H1 (cell line): Measurements from ENCODE around the gene TMEM222. TPM values are rescaled to one million over a fixed set of nuclear protein-coding genes. Genes with fewer than 3 reads are reported as not detected.

Experiments used
- CTCF ChIA-PET: fragments of 300-600 bp; sonication (Branson Sonifier 250); formaldehyde crosslinking; loops from one replicate; lab custom pipeline; 2021; ENCODE audit not compliant: partially characterized antibody; lab: Charles Lee
- POLR2A ChIA-PET: fragments of 300-600 bp; sonication (Branson Sonifier 250); formaldehyde crosslinking; loops from one replicate; lab custom pipeline; 2021; ENCODE audit warnings: inconsistent platforms; ENCODE audit not compliant: partially characterized antibody; lab: Charles Lee
- DNase-seq, 2 experiments: peaks; one replicate each; pipeline versions ENCODE4 v3.0.0 to v3.0.0-alpha.2; 2010 to 2022; ENCODE audit warnings: low spot score in 2 of 2, low read depth in 1 of 2, mixed read lengths in 1 of 2
- FAIRE-seq: peaks from 2 replicates; lab custom pipeline; 2011; peaks lifted over from hg19 to GRCh38; lab: Jason Lieb, UNC
- H2AFZ ChIP-seq: 2 replicates; pipeline ENCODE4 v1.8.1; 2012; ENCODE audit warnings: low read length, inconsistent platforms
- H2AK5ac ChIP-seq: 2 replicates; pipeline ENCODE4 v1.6.1; 2013; ENCODE audit warnings: low read depth, low read length
- H2BK120ac ChIP-seq: replicated peaks from 2 replicates; pipeline ENCODE3; 2013; ENCODE audit warnings: low read depth, low read length, inconsistent platforms
- H2BK12ac ChIP-seq: 2 replicates; pipeline ENCODE4 v1.6.1; 2013; ENCODE audit warnings: low read depth, low read length
- H2BK15ac ChIP-seq: 2 replicates; pipeline ENCODE4 v1.6.1; 2013; ENCODE audit warnings: low read length
- H2BK20ac ChIP-seq: 2 replicates; pipeline ENCODE4 v1.6.1; 2013; ENCODE audit warnings: low read length
- H2BK5ac ChIP-seq: 2 replicates; pipeline ENCODE4 v1.6.1; 2013; ENCODE audit warnings: low read depth, low read length
- H3K14ac ChIP-seq: 2 replicates; pipeline ENCODE4 v1.6.1; 2013; ENCODE audit warnings: inconsistent platforms; ENCODE audit not compliant: insufficient read length
- H3K18ac ChIP-seq: 2 replicates; pipeline ENCODE4 v1.6.1; 2013; ENCODE audit warnings: low read length; ENCODE audit errors: extremely low read depth
- H3K23ac ChIP-seq: 2 replicates; pipeline ENCODE4 v1.6.1; 2013; ENCODE audit warnings: inconsistent platforms; ENCODE audit not compliant: insufficient read length
- H3K23me2 ChIP-seq: 2 replicates; pipeline ENCODE4 v1.6.1; 2013; ENCODE audit warnings: low read depth, low read length
- H3K27ac ChIP-seq: 2 replicates; pipeline ENCODE4 v1.6.1; 2011; ENCODE audit warnings: low read depth, low read length, inconsistent platforms
- H3K27me3 ChIP-seq, 4 experiments: replicated peaks in 1 of 4; 1 replicate in 1 of 4; 2 replicates in 3 of 4; pipeline versions ENCODE4 v1.6.1 to v1.8.1; 2011 to 2013; ENCODE audit warnings: low read length in 3 of 4, mild to moderate bottlenecking in 3 of 4, inconsistent platforms in 2 of 4, mixed read lengths in 2 of 4, moderate library complexity in 1 of 4; ENCODE audit not compliant: control insufficient read depth in 3 of 4, insufficient read depth in 3 of 4; ENCODE audit errors: extremely low read depth in 1 of 4
- H3K36me3 ChIP-seq, 4 experiments: 2 replicates each; pipeline versions ENCODE4 v1.6.1 to v1.8.1; 2011 to 2013; ENCODE audit warnings: mild to moderate bottlenecking in 4 of 4, low read length in 3 of 4, moderate library complexity in 2 of 4, control low read depth in 1 of 4, inconsistent platforms in 1 of 4; ENCODE audit not compliant: insufficient read depth in 4 of 4, control insufficient read depth in 2 of 4
- H3K4ac ChIP-seq: replicated peaks from 2 replicates; pipeline ENCODE3; 2013; ENCODE audit warnings: low read length, low read depth, mixed read lengths, inconsistent platforms; ENCODE audit not compliant: insufficient read length
- H3K4me1 ChIP-seq, 4 experiments: replicated peaks in 1 of 4; 1 replicate in 1 of 4; 2 replicates in 3 of 4; pipeline versions ENCODE4 v1.6.1 to v1.8.1; 2011 to 2013; ENCODE audit warnings: low read length in 3 of 4, inconsistent platforms in 2 of 4, mixed read lengths in 1 of 4; ENCODE audit not compliant: insufficient read depth in 4 of 4, control insufficient read depth in 3 of 4
- H3K4me2 ChIP-seq, 2 experiments: 2 replicates each; pipeline versions ENCODE4 v1.6.1 to v1.8.1; 2011 to 2013; ENCODE audit warnings: low read depth in 2 of 2, low read length in 2 of 2, control low read depth in 1 of 2, inconsistent platforms in 1 of 2, mild to moderate bottlenecking in 1 of 2; ENCODE audit not compliant: insufficient read depth in 1 of 2
- H3K4me3 ChIP-seq, 4 experiments: fragments of 200-600, 300-600 bp in 1 of 4; sonication (generic), shearing (Covaris generic), sonication (Bioruptor Twin) in 1 of 4; 2 replicates each; pipeline versions ENCODE4 v1.5.1 to v1.8.1; 2011 to 2016; ENCODE audit warnings: low read length in 4 of 4, low read depth in 3 of 4, control low read depth in 2 of 4, inconsistent platforms in 2 of 4, mild to moderate bottlenecking in 2 of 4, mixed read lengths in 1 of 4, moderate library complexity in 1 of 4; ENCODE audit not compliant: insufficient read depth in 2 of 4; ENCODE audit errors: extremely low read depth in 1 of 4
- H3K56ac ChIP-seq: replicated peaks from 2 replicates; pipeline ENCODE3; 2013; ENCODE audit warnings: low read depth, mild to moderate bottlenecking, mixed read lengths, low read length, inconsistent platforms; ENCODE audit not compliant: insufficient read length
- H3K79me1 ChIP-seq: 2 replicates; pipeline ENCODE4 v1.6.1; 2013; ENCODE audit warnings: low read depth, low read length, control low read depth
- H3K79me2 ChIP-seq, 2 experiments: 2 replicates each; pipeline versions ENCODE4 v1.6.1 to v1.8.1; 2012 to 2013; ENCODE audit warnings: low read length in 2 of 2, mild to moderate bottlenecking in 2 of 2, inconsistent platforms in 1 of 2; ENCODE audit not compliant: insufficient read depth in 2 of 2, control insufficient read depth in 1 of 2
- H3K9ac ChIP-seq, 4 experiments: replicated peaks in 1 of 4; 1 replicate in 1 of 4; 2 replicates in 3 of 4; pipeline versions ENCODE4 v1.6.1 to v1.8.1; 2011 to 2013; ENCODE audit warnings: low read depth in 3 of 4, low read length in 3 of 4, control low read depth in 2 of 4, mild to moderate bottlenecking in 2 of 4, moderate library complexity in 2 of 4, inconsistent platforms in 1 of 4; ENCODE audit errors: extremely low read depth in 1 of 4
- H3K9me3 ChIP-seq, 2 experiments: 2 replicates each; pipeline versions ENCODE4 v1.6.1 to v1.8.1; 2012 to 2013; ENCODE audit warnings: mild to moderate bottlenecking in 2 of 2, moderate library complexity in 2 of 2, control low read depth in 1 of 2, inconsistent platforms in 1 of 2, low read depth in 1 of 2, low read length in 1 of 2, mixed read lengths in 1 of 2; ENCODE audit not compliant: insufficient read depth in 2 of 2
- H4K20me1 ChIP-seq, 2 experiments: replicated peaks in 1 of 2; 2 replicates each; pipeline versions ENCODE3 to v1.8.1; 2011 to 2013; ENCODE audit warnings: inconsistent platforms in 2 of 2, low read length in 2 of 2, mild to moderate bottlenecking in 1 of 2; ENCODE audit not compliant: insufficient read depth in 2 of 2, control insufficient read depth in 1 of 2
- H4K5ac ChIP-seq: 2 replicates; pipeline ENCODE4 v1.6.1; 2013; ENCODE audit warnings: low read length, low read depth, mixed read lengths, inconsistent platforms; ENCODE audit not compliant: insufficient read length
- H4K8ac ChIP-seq: 2 replicates; pipeline ENCODE4 v1.8.0; 2013; ENCODE audit warnings: mild to moderate bottlenecking, moderate library complexity, low read length, inconsistent platforms; ENCODE audit not compliant: insufficient read depth; ENCODE audit errors: extremely low read depth
- H4K91ac ChIP-seq: replicated peaks from 2 replicates; pipeline ENCODE3; 2013; ENCODE audit warnings: low read length, mixed read lengths, inconsistent platforms; ENCODE audit not compliant: insufficient read length
- BCL11A ChIP-seq, 2 experiments: IDR thresholded peaks; one replicate each; pipeline ENCODE4 v1.6.1; 2011; ENCODE audit warnings: low read depth in 2 of 2, low read length in 2 of 2, mild to moderate bottlenecking in 2 of 2
- CBX5 ChIP-seq: fragments of 300-800, 300-1000 bp; sonication (generic); IDR thresholded peaks from 2 replicates; pipeline ENCODE4 v1.7.1; 2016; ENCODE audit warnings: antibody characterized with exemption, low read length, low read depth
- CREB1 ChIP-seq: IDR thresholded peaks from 2 replicates; pipeline ENCODE4 v1.6.1; 2012; ENCODE audit warnings: inconsistent platforms
- KDM5A ChIP-seq: fragments of 200-600 bp; IDR thresholded peaks from 2 replicates; pipeline ENCODE4 v1.7.1; 2012; ENCODE audit warnings: mild to moderate bottlenecking, low read length, inconsistent platforms, mixed read lengths
- RAD21 ChIP-seq, 2 experiments: IDR thresholded peaks in 1 of 2; conservative IDR thresholded peaks in 1 of 2; 2 replicates each; pipeline ENCODE4 v1.6.1; 2011; ENCODE audit warnings: low read depth in 2 of 2, low read length in 2 of 2, improper control_type of control experiment in 1 of 2, inconsistent platforms in 1 of 2, mild to moderate bottlenecking in 1 of 2, moderate library complexity in 1 of 2
- SIN3A ChIP-seq, 2 experiments: IDR thresholded peaks in 1 of 2; conservative IDR thresholded peaks in 1 of 2; 2 replicates each; pipeline ENCODE4 v1.6.1; 2011 to 2012; ENCODE audit warnings: low read length in 2 of 2, improper control_type of control experiment in 1 of 2, low read depth in 1 of 2, mild to moderate bottlenecking in 1 of 2
- TAF7 ChIP-seq: optimal IDR thresholded peaks from 2 replicates; pipeline ENCODE3; 2011; ENCODE audit warnings: low read depth, mild to moderate bottlenecking, inconsistent platforms, low read length, moderate library complexity, borderline replicate concordance
- TBP ChIP-seq: IDR thresholded peaks from 2 replicates; pipeline ENCODE4 v1.6.1; 2011; ENCODE audit warnings: low read depth, low read length, improper control_type of control experiment
- ZNF274 ChIP-seq: IDR thresholded peaks from 2 replicates; pipeline ENCODE4 v1.7.0; 2012; ENCODE audit warnings: low read length, borderline replicate concordance; ENCODE audit errors: extremely low read depth
- WGBS, 2 experiments: shearing (Covaris generic) in 1 of 2; methylation state at CpG; one replicate each; pipeline versions ENCODE4 v1.1.6 to v1.1.7; 2013 to 2015; ENCODE audit warnings: low lambda C conversion rate in 2 of 2, mixed read lengths in 2 of 2, inconsistent platforms in 1 of 2, low coverage in 1 of 2, missing lambda C conversion rate in 1 of 2; ENCODE audit not compliant: insufficient replicate concordance in 2 of 2, insufficient coverage in 1 of 2, insufficient read length in 1 of 2; ENCODE audit errors: extremely low coverage in 1 of 2, missing lambda C conversion rate in 1 of 2; 5-methylcytosine and 5-hydroxymethylcytosine counted together
- polyA plus RNA-seq, 7 experiments: library from polyadenylated mRNA; depleted of rRNA in 3 of 7; stranded (reverse) in 5 of 7; unstranded in 2 of 7; fragments of >200 nt in 5 of 7; fragments of 200-250 nt in 2 of 7; gene quantifications; 1 replicate in 5 of 7; 2 replicates in 1 of 7; 4 replicates in 1 of 7; pipeline versions ENCODE4 v1.2.1 to v1.2.3, GENCODE V29; 2011 to 2013; ENCODE audit warnings: missing spikeins in 2 of 7, mixed read lengths in 2 of 7
- total RNA-seq: library from RNA; stranded (reverse); fragmentation: NEBNext Ultra II Directional; extraction: Animal tissue kit (Norgen Biotek cat#: 25700); gene quantifications from 2 replicates; pipeline ENCODE4 v1.2.1, GENCODE V29; 2021
- TF ChIP-seq, protein P1 (sequence below): IDR thresholded peaks from 2 replicates; pipeline ENCODE4 v1.6.1; 2012; ENCODE audit warnings: low read length, inconsistent platforms
- TF ChIP-seq, protein P2 (sequence below): IDR thresholded peaks from 2 replicates; pipeline ENCODE4 v1.6.1; 2012; ENCODE audit warnings: inconsistent platforms

Gene TMEM222
- total and polyA plus RNA-seq, 2 of the 8 experiments (the other 6 are each of a cell fraction or from before 2014, with no cell fraction given): 27.0 to 51.8 TPM

DNA sequence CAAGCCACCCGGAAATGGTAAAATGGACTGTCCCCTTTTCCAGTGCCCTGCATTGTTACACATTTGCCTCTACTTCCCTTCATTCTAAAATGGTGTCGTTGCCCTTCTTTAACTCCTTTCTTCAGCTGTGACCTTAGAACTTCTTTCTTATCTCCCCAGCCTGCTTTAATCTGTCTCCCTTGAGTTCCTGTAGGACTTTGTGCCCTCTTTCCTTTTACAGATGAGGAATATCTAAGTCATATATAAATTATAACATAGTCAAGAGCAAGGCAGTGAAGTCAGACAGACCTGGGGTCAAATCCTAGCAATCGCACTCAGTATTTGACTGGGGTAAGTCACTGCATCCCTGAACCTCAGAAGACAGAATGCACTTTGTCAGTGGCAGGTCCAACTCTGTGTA lies 31.4 kb upstream of the TMEM222 start:
- Histone ChIP-seq H4K91ac (no peak overlapping the region), H2AFZ (no peak overlapping the region)
- no peak for TF ChIP-seq CBX5
- TF ChIP-seq, protein P1, sequence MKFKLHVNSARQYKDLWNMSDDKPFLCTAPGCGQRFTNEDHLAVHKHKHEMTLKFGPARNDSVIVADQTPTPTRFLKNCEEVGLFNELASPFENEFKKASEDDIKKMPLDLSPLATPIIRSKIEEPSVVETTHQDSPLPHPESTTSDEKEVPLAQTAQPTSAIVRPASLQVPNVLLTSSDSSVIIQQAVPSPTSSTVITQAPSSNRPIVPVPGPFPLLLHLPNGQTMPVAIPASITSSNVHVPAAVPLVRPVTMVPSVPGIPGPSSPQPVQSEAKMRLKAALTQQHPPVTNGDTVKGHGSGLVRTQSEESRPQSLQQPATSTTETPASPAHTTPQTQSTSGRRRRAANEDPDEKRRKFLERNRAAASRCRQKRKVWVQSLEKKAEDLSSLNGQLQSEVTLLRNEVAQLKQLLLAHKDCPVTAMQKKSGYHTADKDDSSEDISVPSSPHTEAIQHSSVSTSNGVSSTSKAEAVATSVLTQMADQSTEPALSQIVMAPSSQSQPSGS: no peak
- TF ChIP-seq, protein P2, sequence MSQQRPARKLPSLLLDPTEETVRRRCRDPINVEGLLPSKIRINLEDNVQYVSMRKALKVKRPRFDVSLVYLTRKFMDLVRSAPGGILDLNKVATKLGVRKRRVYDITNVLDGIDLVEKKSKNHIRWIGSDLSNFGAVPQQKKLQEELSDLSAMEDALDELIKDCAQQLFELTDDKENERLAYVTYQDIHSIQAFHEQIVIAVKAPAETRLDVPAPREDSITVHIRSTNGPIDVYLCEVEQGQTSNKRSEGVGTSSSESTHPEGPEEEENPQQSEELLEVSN: no peak
- TF ChIP-seq RAD21 (IDR thresholded peaks at IDR 0.05 in 1 of 2, conservative IDR thresholded peaks at IDR 0.05 in 1 of 2; ENCODE audit: low read depth in 2 of 2, low read length in 2 of 2): no peak
- no peak for TF ChIP-seq CREB1
- no peak for TF ChIP-seq TAF7
- TF ChIP-seq KDM5A: no peak
- no peak for TF ChIP-seq TBP
- no peak for TF ChIP-seq ZNF274
- no peak for TF ChIP-seq BCL11A (IDR thresholded peaks at IDR 0.05; ENCODE audit: low read depth in 2 of 2, low read length in 2 of 2)
- no peak for TF ChIP-seq SIN3A (conservative IDR thresholded peaks at IDR 0.05 in 1 of 2, IDR thresholded peaks at IDR 0.05 in 1 of 2; ENCODE audit: low read depth in 1 of 2, low read length in 2 of 2)

More for the DNA sequence above, 31.4 kb upstream of the TMEM222 start:
- Histone ChIP-seq H3K9ac (no peak overlapping the region), H3K23me2 (no peaks in the 10 kb centered on the region), H3K27me3 (no peaks in the 10 kb centered on the region), H3K18ac (no peak overlapping the region), H3K56ac (no peak overlapping the region), H4K5ac (no peak overlapping the region), H4K20me1 (no peaks in the 10 kb centered on the region), H4K8ac (no peak overlapping the region), H2BK5ac (no peak overlapping the region), H3K79me2 (no peaks in the 10 kb centered on the region), H2BK20ac (no peak overlapping the region), H3K4me1 (no peaks in the 10 kb centered on the region), H3K36me3 (no peaks in the 10 kb centered on the region; a peak in 1 of 8 replicates), H3K4me3 (no peak overlapping the region), H2BK15ac (no peak overlapping the region), H3K4ac (no peak overlapping the region), H2AK5ac (no peak overlapping the region), H2BK120ac (no peak overlapping the region), H3K4me2 (no peak overlapping the region), H3K9me3 (peaks cover 0 to 4% of the 10 kb centered on the region in 2 experiments; a peak in 1 of 4 replicates), H3K79me1 (no peaks in the 10 kb centered on the region), H3K23ac (no peak overlapping the region), H2BK12ac (no peak overlapping the region), H3K27ac (no peak overlapping the region), H3K14ac (no peak overlapping the region)
- FAIRE-seq (no peak), DNase-seq (no peak)
- ChIA-PET CTCF (interaction anchor here (0.9 to 3.6 kb wide), 4 partner anchors 9 to 188 kb away, joined by 3 to 19 read pairs (median 5); no protein-coding TSS in a partner anchor), POLR2A (interaction anchor here (1.5 kb wide), 1 partner anchor 47 kb away, joined by 4 read pairs; no protein-coding TSS in a partner anchor)
- 94% methylated on average over 3 of the region's 3 CpGs; no CpG with 5 or more reads in 1 of the 2 experiments for WGBS, 2 experiments
